IMR-90 (cell line): ENCODE measurements around the gene ZNF565.

Source experiments
- RFX5 ChIP-seq: IDR thresholded peaks from 2 replicates; pipeline ENCODE4 v1.8.0; 2012; ENCODE audit warnings: low read depth, mild to moderate bottlenecking, low read length, moderate library complexity
- TF ChIP-seq, protein P1 (sequence below): conservative IDR thresholded peaks from 2 replicates; pipeline ENCODE4 v1.5.1; 2012; ENCODE audit warnings: mild to moderate bottlenecking, low read depth, low read length, improper control_type of control experiment

- no peak for TF ChIP-seq RFX5
- TF ChIP-seq, protein P1, sequence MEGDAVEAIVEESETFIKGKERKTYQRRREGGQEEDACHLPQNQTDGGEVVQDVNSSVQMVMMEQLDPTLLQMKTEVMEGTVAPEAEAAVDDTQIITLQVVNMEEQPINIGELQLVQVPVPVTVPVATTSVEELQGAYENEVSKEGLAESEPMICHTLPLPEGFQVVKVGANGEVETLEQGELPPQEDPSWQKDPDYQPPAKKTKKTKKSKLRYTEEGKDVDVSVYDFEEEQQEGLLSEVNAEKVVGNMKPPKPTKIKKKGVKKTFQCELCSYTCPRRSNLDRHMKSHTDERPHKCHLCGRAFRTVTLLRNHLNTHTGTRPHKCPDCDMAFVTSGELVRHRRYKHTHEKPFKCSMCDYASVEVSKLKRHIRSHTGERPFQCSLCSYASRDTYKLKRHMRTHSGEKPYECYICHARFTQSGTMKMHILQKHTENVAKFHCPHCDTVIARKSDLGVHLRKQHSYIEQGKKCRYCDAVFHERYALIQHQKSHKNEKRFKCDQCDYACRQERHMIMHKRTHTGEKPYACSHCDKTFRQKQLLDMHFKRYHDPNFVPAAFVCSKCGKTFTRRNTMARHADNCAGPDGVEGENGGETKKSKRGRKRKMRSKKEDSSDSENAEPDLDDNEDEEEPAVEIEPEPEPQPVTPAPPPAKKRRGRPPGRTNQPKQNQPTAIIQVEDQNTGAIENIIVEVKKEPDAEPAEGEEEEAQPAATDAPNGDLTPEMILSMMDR = no peak
Observed at GRCh38 chr19:36257520-36257876, 43.0 kb upstream of the ZNF565 start.
